ENCODE data around the gene EYA2.

DNA sequence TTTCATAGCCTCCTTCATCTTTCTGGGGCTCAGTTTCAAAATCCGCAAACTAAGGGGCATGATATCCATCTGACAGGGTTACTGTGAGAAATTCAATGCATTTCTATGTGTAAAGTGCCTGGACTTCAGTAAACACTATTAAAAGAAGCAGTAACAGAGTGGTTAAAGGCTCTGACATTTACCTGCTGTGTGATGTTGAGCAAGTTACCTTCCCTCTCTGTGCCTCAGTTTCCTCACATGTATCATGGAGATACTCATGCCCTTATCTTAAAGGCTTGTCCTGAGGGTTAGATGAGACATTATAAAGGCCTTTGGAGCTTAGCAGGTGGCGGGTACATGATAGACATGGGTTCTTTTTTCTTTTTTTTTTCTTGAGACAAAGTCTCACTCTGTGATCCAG lies 46.8 kb downstream of the EYA2 start:
- no peak for TF ChIP-seq POLR2AphosphoS5 (IDR thresholded peaks at IDR 0.05; ENCODE audit: low read depth, low read length)
- TF ChIP-seq POLR2A (IDR thresholded peaks at IDR 0.05; ENCODE audit: low read depth, low read length) = no peak
- no peak for TF ChIP-seq TAF1 (IDR thresholded peaks at IDR 0.05; ENCODE audit: borderline replicate concordance, low read depth, low read length)
